Bladder microvascular endothelial cell (primary cell): Measurements from ENCODE around the gene HLA-DRB1. TPM values are rescaled to one million over a fixed set of nuclear protein-coding genes. Genes with fewer than 3 reads are reported as not detected.

Experiments
- total RNA-seq: library from RNA; depleted of rRNA; stranded (reverse); fragments of >200 nt; gene quantifications from 2 replicates; pipeline ENCODE4 v1.2.3, GENCODE V29; 2014

HLA-DRB1 gene
- total RNA-seq: 4.2 and 55.4 TPM in 2 replicates

DNA sequence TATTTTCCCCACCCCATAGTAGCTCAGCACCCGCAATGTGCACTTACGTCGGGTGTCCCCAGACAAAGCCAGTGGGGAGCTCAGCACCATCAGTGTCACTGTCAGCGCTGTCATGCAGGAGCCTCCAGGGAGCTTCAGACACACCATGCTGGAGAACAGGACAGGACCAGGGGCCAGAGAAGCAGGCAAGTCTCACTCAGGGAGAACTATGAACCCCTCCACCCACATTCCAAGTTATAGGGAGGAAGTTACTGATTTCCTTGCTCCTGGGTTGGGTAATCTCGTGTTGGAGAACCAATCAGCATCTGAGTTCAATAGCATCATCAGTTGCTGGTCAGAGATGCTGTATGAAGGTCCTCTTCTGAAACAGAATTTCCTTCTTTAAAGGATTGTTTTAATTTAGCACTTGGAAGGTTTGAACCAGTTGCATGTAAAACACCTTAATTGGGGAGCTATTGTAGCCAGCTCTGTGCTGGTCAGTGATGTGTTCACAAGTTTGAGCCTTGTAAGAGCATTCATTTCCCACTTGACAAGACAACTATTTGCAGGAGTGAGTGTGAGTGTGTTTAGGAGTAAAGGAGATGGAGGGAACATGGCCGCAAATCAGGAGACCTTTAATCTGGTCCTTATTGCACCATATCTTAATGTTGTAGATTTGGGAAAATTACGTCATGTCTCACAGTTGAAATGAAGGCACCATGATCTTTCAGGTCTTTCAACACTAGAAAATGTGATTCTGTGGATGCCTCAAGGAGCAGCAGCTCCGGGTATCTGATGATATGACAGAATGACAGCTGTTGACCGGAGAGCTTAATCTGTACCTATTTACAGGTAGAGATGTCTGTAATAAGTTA, at the start of gene HLA-DRB1:
TSS of gene HLA-DRB1 (minus strand) at position 253 of the 854 bp plus-strand sequence. CDS start at position 147, 106 bp downstream.

DNA sequence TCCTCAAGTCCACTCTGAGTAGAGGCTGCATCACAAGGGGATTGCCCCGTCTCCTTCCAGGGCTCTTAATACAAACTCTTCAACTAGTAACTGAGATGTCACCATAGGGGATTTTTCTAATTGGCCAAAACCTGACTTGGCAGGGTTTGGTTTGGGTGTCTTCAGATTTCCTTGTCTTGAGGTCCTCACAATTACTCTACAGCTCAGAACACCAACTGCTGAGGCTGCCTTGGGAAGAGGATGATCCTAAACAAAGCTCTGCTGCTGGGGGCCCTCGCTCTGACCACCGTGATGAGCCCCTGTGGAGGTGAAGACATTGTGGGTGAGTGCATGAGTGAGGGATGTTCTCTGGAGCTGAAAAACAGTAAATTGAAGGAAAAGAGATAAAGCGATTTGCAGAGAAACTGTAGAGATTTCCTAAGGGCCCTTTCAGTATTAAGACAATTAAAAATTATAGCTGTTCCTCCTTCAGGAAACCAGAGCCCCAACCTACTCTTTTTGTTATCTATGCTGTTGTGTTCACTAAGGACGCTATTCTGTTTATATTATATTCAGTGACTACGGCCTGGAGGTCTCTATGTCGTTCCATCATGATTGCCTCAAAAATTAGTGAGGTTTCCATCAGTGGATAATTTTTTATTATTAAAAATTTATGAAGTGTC, 47.7 kb upstream of the HLA-DRB1 start, which contains the start of gene HLA-DQA1:
TSS of gene HLA-DQA1 (plus strand) at position 188 of the 662 bp plus-strand sequence. CDS start at position 241, 53 bp downstream.

DNA sequence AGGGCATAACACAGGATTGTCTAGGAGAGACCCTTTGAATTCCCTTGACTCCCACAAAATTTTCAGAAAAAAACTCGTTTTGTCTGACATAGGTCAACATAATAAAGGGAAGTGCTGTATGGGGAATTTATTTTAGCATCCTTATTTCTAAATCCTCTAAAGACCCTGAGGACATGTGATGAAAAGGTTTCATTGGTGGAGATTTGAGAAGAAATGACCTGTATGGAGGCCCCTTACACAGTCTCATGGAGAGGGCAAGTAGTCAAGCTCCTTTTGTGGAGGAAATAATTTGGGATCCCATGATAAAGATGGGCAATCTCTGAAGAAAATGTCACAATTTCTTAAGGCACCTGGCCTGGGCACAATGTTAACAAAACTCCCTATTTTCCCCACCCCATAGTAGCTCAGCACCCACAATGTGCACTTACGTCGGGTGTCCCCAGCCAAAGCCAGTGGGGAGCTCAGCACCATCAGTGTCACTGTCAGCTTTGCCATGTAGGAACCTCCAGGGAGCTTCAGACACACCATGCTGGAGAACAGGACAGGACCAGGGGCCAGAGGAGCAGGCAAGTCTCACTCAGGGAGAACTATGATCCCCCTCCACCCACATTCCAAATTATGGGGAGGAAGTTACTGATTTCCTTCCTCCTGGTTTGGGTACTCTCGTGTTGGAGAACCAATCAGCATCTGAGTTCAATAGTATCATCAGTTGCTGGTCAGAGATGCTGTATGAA, 59.8 kb downstream of the HLA-DRB1 start, which contains the start of gene HLA-DRB5:
TSS of gene HLA-DRB5 (minus strand) at position 591 of the 734 bp plus-strand sequence. CDS start at position 528, 63 bp downstream.

Other genes starting within 250 kb of the HLA-DRB1 start
- not detected in 2 replicates for gene TSBP1, start 217.9 kb downstream of the HLA-DRB1 start, total RNA-seq
- not detected in 2 replicates for gene BTNL2, start 182.7 kb downstream of the HLA-DRB1 start, total RNA-seq
- gene HLA-DRA, start 150.0 kb downstream of the HLA-DRB1 start, total RNA-seq: 2.9 TPM in 1 of 2 replicates, not detected in the other
- gene HLA-DRB5, start 59.6 kb downstream of the HLA-DRB1 start, total RNA-seq: 1.6 and 12.3 TPM in 2 replicates
- not detected in 2 replicates for gene HLA-DQA1, start 47.6 kb upstream of the HLA-DRB1 start, total RNA-seq
- 1.6 TPM in 1 of 2 replicates, not detected in the other for gene HLA-DQB1, start 76.8 kb upstream of the HLA-DRB1 start, total RNA-seq
- not detected in 2 replicates for gene HLA-DQA2, start 151.5 kb upstream of the HLA-DRB1 start, total RNA-seq
- not detected in 2 replicates for gene HLA-DQB2, start 173.7 kb upstream of the HLA-DRB1 start, total RNA-seq
- not detected in 2 replicates for gene HLA-DOB, start 227.2 kb upstream of the HLA-DRB1 start, total RNA-seq
- 50.0 and 113 TPM in 2 replicates for gene TAP2, start 248.9 kb upstream of the HLA-DRB1 start, total RNA-seq